ENCODE measurements around the gene POGLUT3. TPM values are rescaled to one million over a fixed set of nuclear protein-coding genes. Genes with fewer than 3 reads are reported as not detected.

Gene POGLUT3
- total and polyA plus RNA-seq, 2 of the 8 experiments (the other 6 are each of a cell fraction or from before 2014, with no cell fraction given) = 4.7 to 17.4 TPM

DNA sequence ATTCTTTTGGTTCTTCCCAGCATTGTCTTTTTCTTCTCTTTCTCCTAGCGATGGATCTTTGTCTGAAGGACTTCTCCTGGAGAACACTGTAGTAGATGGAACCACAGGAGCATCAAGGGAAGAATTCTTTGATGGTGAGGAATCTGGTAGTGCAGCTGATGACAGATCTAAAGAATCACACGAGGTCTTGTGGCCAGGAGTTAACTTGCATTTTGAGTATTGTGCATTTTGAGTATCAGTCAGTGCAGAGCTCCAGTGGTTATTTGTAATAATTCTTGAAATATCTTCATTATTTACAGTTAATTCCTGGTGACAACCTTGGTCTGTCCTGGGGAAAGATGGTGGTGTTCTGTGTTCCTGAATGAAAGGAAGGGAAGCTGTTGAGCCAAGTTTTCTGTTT, 14.5 kb upstream of the POGLUT3 start:
- Histone ChIP-seq H3K56ac (replicated peaks; ENCODE audit: insufficient read length, low read depth, low read length) (no peak overlapping the region), H2BK20ac (ENCODE audit: low read length) (no peak overlapping the region), H3K9ac (replicated peaks in 1 of 4; ENCODE audit: extremely low read depth in 1 of 4, low read depth in 3 of 4, low read length in 3 of 4) (no peak overlapping the region), H2AK5ac (ENCODE audit: low read depth, low read length) (no peak overlapping the region), H3K79me1 (ENCODE audit: low read depth, low read length) (no peaks in the 10 kb centered on the region), H4K8ac (ENCODE audit: extremely low read depth, insufficient read depth, low read length) (no peak overlapping the region), H4K91ac (replicated peaks; ENCODE audit: insufficient read length, low read length) (no peak overlapping the region), H3K27ac (ENCODE audit: low read depth, low read length) (no peak overlapping the region), H2BK5ac (ENCODE audit: low read depth, low read length) (no peak overlapping the region), H2BK120ac (replicated peaks; ENCODE audit: low read depth, low read length) (no peak overlapping the region), H4K5ac (ENCODE audit: insufficient read length, low read depth, low read length) (no peak overlapping the region), H3K4ac (replicated peaks; ENCODE audit: insufficient read length, low read depth, low read length) (no peak overlapping the region), H3K23ac (ENCODE audit: insufficient read length) (no peak overlapping the region), H3K4me3 (ENCODE audit: extremely low read depth in 1 of 4, insufficient read depth in 2 of 4, low read depth in 3 of 4, low read length in 4 of 4) (no peak overlapping the region), H3K9me3 (ENCODE audit: insufficient read depth in 2 of 2, low read depth in 1 of 2, low read length in 1 of 2) (peaks cover 20 to 22% of the 10 kb centered on the region in 2 experiments; a peak in 3 of 4 replicates), H3K23me2 (ENCODE audit: low read depth, low read length) (no peaks in the 10 kb centered on the region), H2AFZ (ENCODE audit: low read length) (no peak overlapping the region), H3K18ac (ENCODE audit: extremely low read depth, low read length) (no peak overlapping the region), H4K20me1 (replicated peaks in 1 of 2; ENCODE audit: control insufficient read depth in 1 of 2, insufficient read depth in 2 of 2, low read length in 2 of 2) (no peaks in the 10 kb centered on the region), H2BK12ac (ENCODE audit: low read depth, low read length) (no peak overlapping the region), H2BK15ac (ENCODE audit: low read length) (no peak overlapping the region), H3K79me2 (ENCODE audit: control insufficient read depth in 1 of 2, insufficient read depth in 2 of 2, low read length in 2 of 2) (no peaks in the 10 kb centered on the region), H3K27me3 (replicated peaks in 1 of 4; ENCODE audit: control insufficient read depth in 3 of 4, extremely low read depth in 1 of 4, insufficient read depth in 3 of 4, low read length in 3 of 4) (no peaks in the 10 kb centered on the region), H3K4me1 (replicated peaks in 1 of 4; ENCODE audit: control insufficient read depth in 3 of 4, insufficient read depth in 4 of 4, low read length in 3 of 4) (no peaks in the 10 kb centered on the region), H3K36me3 (ENCODE audit: control insufficient read depth in 2 of 4, insufficient read depth in 4 of 4, low read length in 3 of 4) (peaks cover 6 to 37% (median 18%) of the 10 kb centered on the region in 4 experiments; a peak in 6 of 8 replicates), H3K4me2 (ENCODE audit: insufficient read depth in 1 of 2, low read depth in 2 of 2, low read length in 2 of 2) (no peak overlapping the region), H3K14ac (ENCODE audit: insufficient read length) (no peak overlapping the region)
- FAIRE-seq (no peak), DNase-seq (ENCODE audit: low read depth in 1 of 2, low spot score in 2 of 2) (no peak)
- WGBS, 2 experiments (ENCODE audit: extremely low coverage in 1 of 2, insufficient coverage in 1 of 2, insufficient read length in 1 of 2, insufficient replicate concordance in 2 of 2, low coverage in 1 of 2, low lambda C conversion rate in 2 of 2, missing lambda C conversion rate in 1 of 2) = 94% methylated on average over 2 of the region's 2 CpGs; no CpG with 5 or more reads in 1 of the 2 experiments
- ChIA-PET CTCF (ENCODE audit: partially characterized antibody) (no interaction called here), POLR2A (ENCODE audit: partially characterized antibody) (no interaction called here)
- TF ChIP-seq HDAC2 (IDR thresholded peaks at IDR 0.05; ENCODE audit: borderline replicate concordance in 1 of 2, low read depth in 2 of 2, low read length in 2 of 2) (no peak), MAFK (IDR thresholded peaks at IDR 0.05; ENCODE audit: low read depth, low read length) (no peak), SIRT6 (IDR thresholded peaks at IDR 0.05; ENCODE audit: low read length) (no peak), KDM1A (IDR thresholded peaks at IDR 0.05; ENCODE audit: borderline replicate concordance, low read length) (no peak), TAF7 (optimal IDR thresholded peaks at IDR 0.05; ENCODE audit: borderline replicate concordance, low read depth, low read length) (no peak), EP300 (IDR thresholded peaks at IDR 0.05; ENCODE audit: borderline replicate concordance in 1 of 2, low read depth in 2 of 2, low read length in 2 of 2) (no peak), SIX5 (IDR thresholded peaks at IDR 0.05; ENCODE audit: low read depth, low read length) (no peak), SAP30 (IDR thresholded peaks at IDR 0.05; ENCODE audit: insufficient read depth, insufficient replicate concordance, low read length) (no peak), YY1 (IDR thresholded peaks at IDR 0.05; ENCODE audit: low read depth, low read length) (no peak), BACH1 (IDR thresholded peaks at IDR 0.05; ENCODE audit: low read length) (no peak), RFX5 (IDR thresholded peaks at IDR 0.05; ENCODE audit: borderline replicate concordance, low read depth, low read length) (no peak), CHD1 (IDR thresholded peaks at IDR 0.05; ENCODE audit: low read depth, low read length) (no peak), BRCA1 (IDR thresholded peaks at IDR 0.05; ENCODE audit: low read depth, low read length) (no peak), SP1 (IDR thresholded peaks at IDR 0.05; ENCODE audit: low read depth, low read length) (no peak), CEBPB (IDR thresholded peaks at IDR 0.05; ENCODE audit: low read depth, low read length) (no peak)
